Hepatic stellate cell (primary cell): ENCODE data around the gene R3HDM2.
A peak's percentile ranks its signal among the peaks of the same experiment; 100 is the strongest.
"Not testable (repeated sequence)": the region's sequence is repeated elsewhere in the genome, so short reads cannot be mapped to it uniquely, and the experiment has no call there.

ENCODE experiments used
- DNase-seq: peaks from one replicate; pipeline ENCODE4 v3.0.0; 2011; ENCODE audit warnings: low spot score

R3HDM2 gene

DNA sequence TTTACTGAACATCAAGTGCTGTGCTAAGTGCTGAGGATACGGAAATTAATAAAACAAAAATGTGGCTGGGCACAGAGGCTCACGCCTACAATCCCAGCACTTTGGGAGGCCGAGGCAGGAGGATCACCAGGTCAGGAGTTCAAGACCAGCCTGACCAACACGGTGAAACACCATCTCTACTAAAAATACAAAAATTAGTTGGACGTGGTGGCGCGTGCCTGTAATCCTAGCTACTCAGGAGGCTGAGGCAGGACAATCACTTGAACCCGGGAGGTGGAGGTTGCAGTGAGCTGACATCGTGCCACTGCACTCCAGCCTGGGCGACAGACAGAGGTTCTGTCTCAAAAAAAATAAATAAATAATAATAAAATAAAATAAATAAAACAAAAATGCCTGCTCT, 3.9 kb downstream of the R3HDM2 start:
- DNase-seq = not testable (repeated sequence)

GRCh38 chr12:57420482-57420881, 10.4 kb downstream of the R3HDM2 start:
- no peak for DNase-seq

GRCh38 chr12:57419495-57419894, 11.3 kb downstream of the R3HDM2 start:
- no peak for DNase-seq

DNA sequence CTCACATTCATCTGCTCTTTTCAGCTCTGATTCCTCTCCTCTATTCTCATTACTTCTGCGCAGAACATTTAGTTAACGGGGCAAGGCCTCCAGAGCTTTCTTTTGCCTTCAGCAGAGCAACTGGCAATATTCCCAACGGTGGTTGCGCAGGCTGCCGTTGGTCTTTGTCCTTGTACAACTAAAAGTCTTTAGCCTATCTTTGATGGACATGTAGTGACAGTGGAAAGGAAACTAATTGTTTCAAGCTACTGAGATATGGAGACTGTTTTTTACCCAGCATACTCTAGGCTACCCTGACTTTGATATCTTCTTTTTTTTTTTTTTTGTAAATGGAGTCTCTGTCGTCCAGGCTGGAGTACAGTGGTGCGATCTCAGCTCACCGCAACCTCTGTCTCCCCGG, 12.6 kb downstream of the R3HDM2 start:
- no peak for DNase-seq

- DNase-seq = no peak
Observed at GRCh38 chr12:57416039-57416996, 14.5 kb downstream of the R3HDM2 start.

DNA sequence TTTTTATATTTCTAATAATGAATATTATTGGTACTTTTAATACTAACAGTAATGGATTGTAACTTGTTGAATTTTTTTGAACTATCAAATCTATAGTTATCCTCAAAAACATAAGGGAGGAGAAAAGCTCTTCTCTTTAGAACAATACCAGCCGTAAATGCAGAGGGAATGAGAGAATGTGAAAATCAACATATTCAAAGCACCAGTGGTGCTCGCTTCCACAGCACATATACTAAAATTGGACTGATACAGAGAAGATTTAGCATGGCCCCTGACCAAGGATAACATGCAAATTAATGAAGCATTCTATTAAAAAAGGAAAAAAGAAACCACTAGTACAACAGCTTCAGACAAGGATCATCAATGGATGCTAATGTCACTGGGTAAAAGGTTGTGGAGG, 15.8 kb downstream of the R3HDM2 start:
- no peak for DNase-seq

- not testable (repeated sequence) for DNase-seq
Observed at GRCh38 chr12:57414160-57414559, 16.7 kb downstream of the R3HDM2 start.

- no peak for DNase-seq
Observed at GRCh38 chr12:57410534-57410933, 20.3 kb downstream of the R3HDM2 start.

GRCh38 chr12:57404966-57405640, 25.7 kb downstream of the R3HDM2 start:
- no peak for DNase-seq

DNA sequence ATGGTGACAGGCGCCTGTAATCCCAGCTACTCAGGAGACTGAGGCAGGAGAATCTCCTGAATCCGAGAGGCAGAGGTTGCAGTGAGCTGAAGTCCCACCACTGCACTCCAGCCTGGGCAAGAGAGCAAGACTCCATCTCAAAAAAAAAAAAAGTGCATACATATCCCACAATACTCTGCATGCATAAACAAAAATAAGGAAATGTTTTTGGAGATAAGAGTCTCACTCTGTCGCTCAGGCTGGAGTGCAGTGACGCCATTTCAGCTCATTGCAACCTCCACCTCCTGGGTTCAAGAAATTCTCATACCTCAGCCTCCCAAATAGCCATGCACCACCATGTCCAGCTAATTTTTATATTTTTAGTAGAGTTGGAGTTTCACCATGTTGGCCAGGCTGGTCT, 28.7 kb downstream of the R3HDM2 start:
- DNase-seq = not testable (repeated sequence)

DNA sequence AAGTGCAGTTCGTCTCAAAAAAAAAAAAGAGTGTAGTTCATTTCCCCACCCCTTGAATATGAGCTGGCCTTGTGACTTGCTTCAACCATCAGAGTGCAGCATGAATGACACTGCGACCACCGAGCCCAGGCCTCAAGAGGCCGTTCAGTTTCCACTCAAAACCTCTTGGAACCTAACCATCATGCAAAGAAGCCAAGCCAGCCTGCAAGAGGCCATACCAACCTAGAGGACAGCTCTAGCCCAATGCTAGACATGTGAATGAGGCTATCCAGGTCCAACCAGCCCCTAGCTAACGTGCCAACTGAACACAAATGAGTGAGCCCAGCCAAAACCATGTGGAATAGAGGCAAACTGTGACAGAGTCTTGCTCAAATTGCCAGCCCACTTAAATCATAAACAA, 29.7 kb downstream of the R3HDM2 start:
- no peak for DNase-seq

- not testable (repeated sequence) for DNase-seq
Observed at GRCh38 chr12:57399718-57400463, 31.0 kb downstream of the R3HDM2 start.

DNA sequence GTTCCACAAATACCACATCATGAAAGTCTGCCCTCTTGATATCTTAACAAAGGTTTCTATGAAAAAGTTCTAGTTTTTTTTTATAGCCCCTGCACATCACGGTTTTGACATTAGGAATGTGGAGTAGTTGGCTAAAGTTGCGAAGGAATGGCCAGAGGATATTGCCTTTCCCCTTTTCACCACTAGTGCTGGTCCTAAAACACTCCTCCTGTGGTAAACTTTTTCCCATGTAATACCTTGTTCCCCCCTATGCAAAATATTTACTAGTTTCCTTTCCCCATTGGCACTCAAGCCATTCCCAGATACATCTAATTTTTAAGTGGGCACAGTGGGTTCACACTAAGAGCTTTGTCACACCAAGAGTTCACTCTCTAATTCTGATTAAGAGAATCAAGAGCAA, 33.4 kb downstream of the R3HDM2 start:
- DNase-seq = no peak

- DNase-seq = no peak
Observed at GRCh38 chr12:57395121-57395520, 35.7 kb downstream of the R3HDM2 start.

- DNase-seq = no peak
Observed at GRCh38 chr12:57390174-57390573, 40.7 kb downstream of the R3HDM2 start.

DNA sequence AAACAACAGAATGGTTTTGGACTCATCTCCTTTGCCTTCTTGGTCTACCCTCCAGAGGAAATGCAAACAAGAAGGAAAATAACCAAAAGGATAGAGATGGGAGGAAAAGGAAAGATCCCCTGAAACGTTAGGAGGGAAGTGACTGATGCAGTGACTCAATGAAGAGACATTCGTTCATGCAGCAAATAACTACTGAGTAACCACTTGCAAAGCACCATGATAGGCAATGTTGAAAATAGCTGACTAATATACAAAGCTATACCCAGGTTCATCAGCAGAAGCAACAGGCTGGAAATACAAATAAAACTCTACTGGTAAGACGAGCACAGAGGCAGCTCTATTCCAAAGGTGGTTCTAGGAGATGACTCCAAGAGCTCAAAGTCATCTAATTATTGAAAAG, 41.8 kb downstream of the R3HDM2 start:
- peak; percentile 85 for DNase-seq

GRCh38 chr12:57388425-57388824, 42.4 kb downstream of the R3HDM2 start:
- no peak for DNase-seq

- DNase-seq = no peak
Observed at GRCh38 chr12:57386187-57386720, 44.6 kb downstream of the R3HDM2 start.

DNA sequence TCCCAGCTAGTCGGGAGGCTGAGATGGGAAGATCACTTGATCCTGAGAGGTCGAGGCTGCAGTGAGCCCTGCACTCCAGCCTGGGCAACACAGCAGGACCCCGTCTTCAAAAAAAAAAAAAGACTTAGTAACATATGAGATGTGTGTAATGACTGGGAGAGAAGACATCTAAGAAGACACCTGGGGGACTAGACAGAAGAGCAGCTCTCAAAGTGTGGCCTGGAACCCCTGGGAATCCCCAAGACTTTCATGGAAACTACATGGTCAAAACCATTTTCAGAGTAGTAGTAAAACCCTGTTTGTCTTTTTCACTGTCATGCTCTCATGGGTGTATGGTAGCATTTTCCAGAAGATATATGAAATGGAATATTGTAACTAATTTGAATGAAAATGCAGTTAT, 45.3 kb downstream of the R3HDM2 start:
- no peak for DNase-seq

DNA sequence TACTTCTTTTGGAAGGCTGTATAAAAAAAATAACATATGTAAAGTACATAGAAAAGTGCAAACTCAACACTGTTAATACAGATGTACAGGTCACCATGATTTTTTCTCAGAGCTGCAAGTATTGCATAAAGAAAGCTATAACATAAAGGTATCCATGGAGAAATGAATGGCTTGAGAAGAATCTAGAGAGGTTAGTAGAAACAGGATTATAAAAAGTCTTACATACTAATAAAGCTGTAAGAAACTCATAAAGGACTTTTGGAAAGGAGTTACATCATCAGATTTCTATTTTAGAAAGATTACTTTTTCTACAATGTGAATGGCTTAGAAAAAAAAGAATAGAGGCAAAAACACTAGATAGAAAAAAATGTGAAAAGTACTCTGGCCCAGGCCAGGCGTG, 46.4 kb downstream of the R3HDM2 start:
- no peak for DNase-seq

- no peak for DNase-seq
Observed at GRCh38 chr12:57381693-57382220, 49.1 kb downstream of the R3HDM2 start.

DNA sequence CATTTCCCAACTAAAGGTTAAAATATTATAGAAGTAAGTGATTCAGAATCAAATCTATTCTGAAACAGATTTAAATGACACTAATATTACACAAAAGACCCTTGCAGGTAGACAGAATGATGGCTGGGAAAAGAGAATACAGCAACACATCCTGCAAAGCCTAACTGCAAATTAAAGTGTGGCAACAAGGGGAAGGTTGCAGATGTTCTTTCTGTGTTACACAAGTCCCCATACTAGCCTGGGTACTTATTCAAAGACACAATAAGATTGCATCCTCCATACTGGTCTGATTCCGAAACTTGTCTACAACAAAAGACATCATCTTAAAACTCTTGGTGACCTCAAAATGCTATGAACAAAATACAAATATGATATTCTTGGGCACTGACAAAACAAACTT, 50.5 kb downstream of the R3HDM2 start:
- no peak for DNase-seq
